Activated CD4-positive, alpha-beta T cell treated with anti-CD3 and anti-CD28 coated beads, Interleukin-2, Interleukin-4, amounts not matched to agents 100 ng/mL and 50 ng/mL, durations not matched to agents 16 hours and 8 hours (primary cell): ENCODE measurements around the gene MRPL33.
"Not testable (repeated sequence)": the region's sequence is repeated elsewhere in the genome, so short reads cannot be mapped to it uniquely, and the experiment has no call there.

Experiments used
- DNase-seq: peaks from one replicate; pipeline ENCODE4 v3.0.0-alpha.2; 2020; ENCODE audit warnings: low spot score

Gene MRPL33

DNA sequence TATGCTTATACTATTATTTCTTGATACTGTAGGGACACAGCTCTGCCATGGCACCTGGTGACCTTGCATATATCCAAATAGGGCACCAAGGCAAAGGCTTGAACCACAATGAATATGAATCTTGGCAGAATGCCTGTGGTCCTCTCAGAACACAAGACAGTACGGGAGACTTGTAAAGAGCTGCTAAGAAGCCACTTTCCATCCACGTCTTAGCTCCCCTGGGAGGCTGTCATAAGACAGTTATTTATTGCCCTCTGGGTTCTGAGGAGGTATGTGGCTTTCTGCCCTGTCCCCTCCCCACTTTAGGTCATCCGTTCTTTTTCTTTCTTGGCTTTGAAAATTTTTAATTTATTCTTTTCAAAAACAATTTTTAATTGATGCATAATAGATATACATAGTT is 29.8 kb upstream of the MRPL33 start:
- DNase-seq, result no peak

DNA sequence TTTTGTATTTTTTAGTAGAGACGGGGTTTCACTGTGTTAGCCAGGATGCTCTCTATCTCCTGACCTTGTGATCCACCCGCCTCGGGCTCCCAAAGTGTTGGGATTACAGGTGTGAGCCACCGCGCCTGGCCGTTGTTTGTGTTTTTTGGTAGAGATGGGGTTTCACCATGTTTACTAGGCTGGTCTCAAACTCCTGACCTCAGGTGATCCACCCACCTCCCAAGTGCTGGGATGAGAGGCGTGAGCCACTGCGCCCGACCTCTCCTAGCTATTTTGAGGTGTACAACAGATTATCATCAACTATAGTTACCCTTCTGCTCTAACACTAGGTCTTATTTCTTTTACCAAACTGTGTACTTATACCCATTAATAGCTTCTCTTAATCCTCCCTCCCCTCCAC is 28.9 kb upstream of the MRPL33 start:
- no peak for DNase-seq

DNA sequence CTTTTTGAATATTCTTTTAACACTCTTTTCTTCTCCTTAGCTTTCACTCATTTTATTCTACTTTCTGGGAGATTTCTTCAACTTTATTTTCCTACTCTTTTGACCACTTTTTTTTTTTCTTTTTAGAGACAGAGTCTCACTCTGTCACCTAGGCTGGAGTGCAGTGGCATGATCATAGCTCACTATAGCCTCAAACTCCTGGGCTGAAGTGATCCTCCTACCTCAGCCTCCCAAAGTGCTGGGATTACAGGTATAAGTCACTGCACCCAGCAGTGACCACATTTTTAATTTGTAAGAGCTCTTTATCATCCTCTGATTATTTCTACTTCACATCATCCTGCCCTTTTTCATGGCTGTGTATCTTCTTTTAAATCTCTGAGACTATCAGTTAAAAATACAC is 26.0 kb upstream of the MRPL33 start:
- DNase-seq, result not testable (repeated sequence)

DNA sequence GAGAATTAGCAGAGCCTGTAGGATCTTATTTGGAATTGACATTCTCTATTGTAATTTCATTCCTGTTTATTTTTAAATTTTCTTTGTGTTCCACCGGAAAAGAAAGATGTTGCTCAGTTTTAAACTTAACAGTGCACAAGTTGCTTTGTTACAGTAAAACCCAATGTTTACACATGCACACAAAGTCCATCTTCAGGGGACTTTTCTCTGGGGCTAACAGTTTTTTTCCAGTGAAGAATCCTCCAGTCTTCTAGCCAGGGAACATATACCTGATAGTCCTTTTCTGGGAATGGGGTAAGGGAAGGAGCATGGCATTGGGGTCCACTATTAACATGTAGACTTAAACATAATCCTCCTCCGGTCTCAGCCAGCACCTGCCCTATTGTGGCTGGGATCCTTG is 25.2 kb upstream of the MRPL33 start:
- no peak for DNase-seq

DNA sequence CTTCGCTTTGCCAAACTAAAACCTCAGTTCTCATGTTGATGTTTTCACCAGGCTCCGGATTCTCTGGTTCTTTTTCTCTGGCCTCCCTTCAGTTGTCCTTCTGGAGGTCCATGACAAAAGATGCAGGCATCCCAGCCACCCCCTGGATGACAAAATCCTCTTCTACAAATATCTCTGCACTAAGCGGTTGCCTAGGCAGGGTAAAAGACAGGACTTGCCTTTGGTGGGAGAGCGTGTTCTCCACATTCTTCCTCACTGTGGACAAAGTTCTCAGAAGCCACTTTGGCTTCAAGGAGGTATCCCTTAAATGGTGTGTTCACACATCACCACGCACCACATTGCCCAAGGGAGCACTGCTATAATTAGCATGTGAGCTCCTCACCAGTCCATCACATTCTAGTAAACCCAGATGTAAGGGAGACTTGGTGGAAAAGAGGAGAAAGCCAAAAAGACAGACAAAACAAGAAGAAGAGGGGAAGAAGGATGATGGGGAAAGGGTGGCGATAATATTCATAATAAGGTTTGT is 23.6 kb upstream of the MRPL33 start:
- DNase-seq, result no peak

DNA sequence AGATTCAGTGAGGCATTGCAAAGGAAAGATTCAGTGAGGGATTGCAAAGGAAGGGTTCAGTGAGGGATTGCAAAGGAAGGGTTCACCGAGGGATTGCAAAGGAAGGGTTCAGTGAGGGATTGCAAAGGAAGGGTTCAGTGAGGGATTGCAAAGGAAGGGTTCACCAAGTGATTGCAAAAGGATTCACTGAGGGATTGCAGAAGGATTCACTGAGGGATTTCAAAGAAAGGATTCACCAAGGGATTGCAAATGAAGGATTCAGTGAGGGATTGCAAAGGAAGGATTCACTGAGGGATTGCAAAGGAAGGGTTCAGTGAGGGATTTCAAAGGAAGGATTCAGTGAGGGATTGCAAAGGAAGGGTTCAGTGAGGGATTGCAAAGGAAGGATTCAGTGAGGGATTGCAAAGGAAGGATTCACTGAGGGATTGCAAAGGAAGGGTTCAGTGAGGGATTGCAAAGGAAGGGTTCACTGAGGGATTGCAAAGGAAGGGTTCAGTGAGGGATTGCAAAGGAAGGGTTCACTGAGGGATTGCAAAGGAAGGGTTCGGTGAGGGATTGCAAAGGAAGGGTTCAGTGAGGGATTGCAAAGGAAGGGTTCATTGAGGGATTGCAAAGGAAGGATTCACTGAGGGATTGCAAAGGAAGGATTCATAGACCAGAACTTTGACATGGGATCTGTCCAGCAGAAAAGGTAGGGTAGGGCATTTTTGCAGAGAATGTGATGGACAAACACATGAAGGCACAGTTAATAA is 22.5 kb upstream of the MRPL33 start:
- not testable (repeated sequence) for DNase-seq

DNA sequence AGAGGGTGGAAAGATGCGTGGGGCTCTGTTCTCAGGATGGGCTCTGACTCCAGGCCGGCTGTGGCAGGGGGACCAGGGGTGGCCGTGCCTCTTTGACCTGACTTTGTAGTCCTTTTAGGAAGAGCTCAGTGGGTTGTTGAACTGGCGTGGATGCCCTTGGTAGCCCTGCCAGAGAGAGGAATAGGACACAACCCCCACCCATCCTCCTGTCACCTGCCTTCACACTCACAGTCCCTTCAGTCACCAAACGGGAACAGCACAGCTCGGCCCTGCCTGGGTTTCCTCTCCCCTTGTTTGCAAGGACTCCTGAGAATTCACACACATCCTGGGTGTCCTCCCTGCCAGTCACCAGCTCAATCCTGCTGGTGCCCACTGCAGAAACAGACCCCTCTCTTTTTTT is 20.1 kb upstream of the MRPL33 start:
- no peak for DNase-seq

DNA sequence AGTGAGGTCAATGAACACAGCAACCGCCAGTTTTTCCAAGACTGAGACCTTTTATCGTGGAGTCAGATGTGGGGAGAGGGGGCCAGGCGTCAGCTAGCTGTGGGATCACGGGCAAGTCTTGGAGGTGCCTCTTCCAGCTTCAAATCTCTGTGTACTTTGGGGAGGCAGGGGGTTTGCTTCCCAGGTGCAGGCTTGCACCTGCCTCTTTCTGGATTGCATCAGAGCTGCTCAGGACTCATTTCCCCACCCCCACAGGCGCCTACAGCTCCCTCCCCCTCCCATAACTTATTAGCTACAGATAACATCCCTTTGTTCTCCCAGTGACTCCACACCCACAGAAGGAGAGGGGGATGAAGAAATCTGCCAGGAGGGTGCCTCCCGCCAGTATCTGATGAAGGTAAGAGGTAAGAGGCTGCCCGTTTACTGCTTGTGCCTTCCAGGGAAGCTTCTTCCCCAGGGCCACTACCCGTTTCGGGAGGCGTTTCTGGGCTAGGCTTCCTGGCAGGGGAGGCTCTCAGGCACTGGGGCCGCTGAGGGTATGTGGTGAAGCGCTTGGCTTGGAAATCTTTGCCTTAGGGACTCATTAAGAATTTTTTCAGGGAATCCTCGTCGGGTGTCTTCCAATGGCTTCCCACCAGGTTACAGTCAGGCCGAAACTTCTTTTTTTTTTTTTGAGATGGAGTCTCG is 18.8 kb upstream of the MRPL33 start:
- no peak for DNase-seq

DNA sequence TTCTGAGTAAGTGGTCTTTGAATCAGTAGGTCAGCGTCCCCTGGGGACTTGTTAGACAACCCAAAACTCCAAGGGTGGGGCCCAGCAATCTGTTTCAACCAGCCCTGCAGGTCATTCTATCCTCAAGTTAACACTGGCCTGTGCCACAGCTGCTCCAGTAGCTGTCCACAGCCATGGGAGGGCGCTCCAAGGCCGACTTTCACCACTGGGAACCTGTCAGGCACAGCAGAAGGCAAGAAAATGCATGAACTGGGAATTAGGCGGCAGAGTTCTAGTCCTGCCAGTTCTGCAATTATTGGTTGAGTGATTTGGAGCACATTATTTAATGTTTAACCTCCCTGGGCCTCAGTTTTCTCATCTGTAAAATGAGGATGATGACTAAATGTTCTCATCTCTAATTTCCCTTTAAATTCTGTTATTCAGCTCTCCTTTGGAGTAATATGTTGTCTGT is 17.4 kb upstream of the MRPL33 start:
- DNase-seq, result peak; percentile 84

DNA sequence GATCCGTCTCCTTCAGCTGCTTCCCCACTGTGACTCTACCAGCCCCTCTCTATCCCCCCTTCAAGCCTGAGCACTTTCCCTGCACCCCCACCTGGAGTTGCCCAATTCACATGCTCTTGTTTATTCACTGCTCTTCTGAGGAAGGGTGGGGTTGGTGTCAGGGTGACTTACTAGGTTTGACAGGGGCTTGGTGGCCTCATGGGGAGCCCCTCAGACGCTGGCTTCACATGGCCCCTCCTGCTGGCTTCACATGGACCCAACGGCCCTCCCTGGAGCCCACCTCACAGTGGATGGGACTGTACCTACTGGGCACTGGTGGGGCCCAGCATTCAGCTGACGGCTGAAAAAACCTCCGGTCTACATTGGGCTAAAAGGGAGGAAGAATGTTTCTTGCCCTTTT is 16.7 kb upstream of the MRPL33 start:
- no peak for DNase-seq

DNA sequence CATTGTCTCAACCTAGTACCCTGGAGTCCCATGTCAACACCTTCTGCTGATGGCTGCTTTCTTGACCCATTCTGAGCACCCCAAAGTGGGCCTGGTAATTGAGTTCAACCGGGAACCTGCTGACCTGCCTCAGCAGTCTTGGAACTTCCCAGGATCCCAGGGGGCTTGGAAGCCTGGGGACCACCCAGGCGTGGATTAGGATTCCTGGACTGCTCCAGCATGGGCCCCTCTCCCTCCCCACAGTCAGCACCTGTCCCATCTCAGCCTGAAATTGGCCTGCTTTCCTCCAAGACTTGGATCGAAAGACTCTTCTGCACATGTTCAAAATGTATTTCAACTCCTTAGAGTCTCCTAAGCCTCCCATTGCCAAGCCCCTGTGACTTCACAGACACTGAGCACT is 15.4 kb upstream of the MRPL33 start:
- no peak for DNase-seq

DNA sequence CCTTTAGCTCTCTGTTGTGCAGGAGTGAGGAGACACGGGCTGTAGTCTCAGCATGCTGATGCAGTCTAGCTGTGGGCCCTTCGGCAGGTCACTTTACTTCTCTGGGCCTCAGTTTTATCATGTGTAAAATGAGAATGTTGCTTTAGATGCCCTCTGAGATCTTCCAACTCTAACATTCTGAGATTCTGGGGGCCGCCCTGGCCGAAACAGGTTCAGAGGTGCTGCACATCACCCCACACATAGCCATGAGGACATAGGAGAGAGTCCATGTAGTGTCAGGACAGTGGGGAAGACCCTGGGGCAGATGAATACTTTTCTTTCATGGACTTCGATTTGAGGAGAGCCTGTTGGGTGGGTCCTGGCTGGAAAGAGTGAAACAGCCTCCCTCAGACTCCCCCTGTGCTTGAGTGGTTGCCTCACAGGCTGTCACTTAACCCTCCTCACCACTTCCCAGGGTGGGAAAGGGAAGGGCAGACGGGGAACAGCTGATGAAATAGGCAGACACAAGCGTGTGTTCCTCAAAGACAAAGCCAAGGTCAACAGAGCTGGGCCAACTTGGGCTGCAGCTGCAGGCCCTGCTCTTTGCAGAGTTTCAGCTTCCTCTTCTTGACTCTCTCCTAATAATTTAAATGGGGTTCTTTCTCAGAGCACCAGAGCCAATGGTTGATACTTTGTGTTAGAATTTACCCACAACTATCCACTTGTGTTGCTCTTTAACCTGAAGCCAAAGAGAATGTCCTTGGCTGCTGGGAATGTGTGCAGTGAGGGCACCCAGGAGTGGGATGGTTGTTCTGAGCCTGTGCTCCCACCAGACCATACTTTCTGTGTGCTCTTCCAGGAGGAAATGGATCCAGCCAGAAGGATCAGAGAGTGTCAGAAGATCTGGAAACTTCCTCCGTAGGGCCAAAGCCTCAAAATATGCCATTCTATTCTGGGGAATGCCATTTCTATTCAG is 14.7 kb upstream of the MRPL33 start:
- DNase-seq, result no peak

DNA sequence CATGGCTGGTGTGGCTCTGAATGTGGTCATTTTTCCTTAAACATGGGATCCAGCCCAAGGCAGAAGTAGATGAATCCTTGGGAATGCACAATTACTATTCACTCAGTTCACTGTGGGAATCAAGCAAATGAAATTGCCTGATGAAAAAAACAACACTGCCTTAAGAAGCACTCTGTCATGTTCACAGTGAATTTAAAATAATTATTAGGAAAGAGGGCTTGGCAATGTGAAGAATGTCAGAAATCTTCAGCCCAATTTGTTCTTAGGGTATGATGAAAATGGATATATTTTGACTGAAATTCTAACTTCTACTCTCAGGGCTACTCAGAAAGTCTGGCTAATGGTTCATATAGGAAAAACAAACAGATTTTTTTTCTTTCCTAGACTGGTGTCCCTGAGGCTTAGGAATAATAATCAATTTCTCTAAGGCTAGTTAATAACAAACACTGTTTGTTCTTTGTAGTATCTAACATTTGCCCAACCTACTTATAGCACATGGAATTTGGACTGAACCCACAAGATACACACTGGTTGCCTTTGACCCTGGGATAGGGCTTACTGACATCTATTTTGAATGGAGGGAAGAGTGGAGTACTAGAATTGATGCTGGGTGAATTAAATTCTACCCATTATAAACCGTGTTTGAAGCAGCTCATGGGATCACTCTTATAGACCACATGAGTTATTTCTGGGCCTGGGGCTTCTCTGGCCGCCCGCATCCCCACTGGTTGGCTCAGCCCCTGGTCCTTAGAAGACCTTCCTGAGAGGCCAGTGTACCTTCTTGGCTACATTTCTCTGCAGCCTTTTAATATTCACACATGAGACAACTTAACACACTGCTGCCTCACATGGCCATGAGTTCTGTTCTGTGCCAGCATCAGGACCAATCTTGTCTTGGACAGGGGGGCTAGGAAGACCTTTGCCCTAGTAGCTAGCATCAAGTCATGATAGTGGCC is 8.3 kb upstream of the MRPL33 start:
- no peak for DNase-seq

DNA sequence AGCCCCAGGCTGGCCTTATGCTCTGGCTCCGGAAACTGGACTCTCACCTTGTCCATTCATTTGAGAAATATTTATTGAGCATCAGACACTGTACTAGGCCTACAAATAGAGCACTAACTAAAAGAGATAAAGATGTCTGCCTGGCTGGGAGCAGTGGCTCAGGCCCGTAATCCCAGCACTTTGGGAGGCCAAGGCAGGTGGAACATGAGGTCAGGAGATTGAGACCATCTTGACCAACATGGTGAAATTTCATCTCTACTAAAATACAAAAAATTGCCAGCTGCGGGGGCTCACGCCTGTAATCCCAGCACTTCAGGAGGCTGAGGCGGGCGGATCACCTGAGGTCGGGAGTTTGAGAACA is 7.6 kb upstream of the MRPL33 start:
- no peak for DNase-seq

DNA sequence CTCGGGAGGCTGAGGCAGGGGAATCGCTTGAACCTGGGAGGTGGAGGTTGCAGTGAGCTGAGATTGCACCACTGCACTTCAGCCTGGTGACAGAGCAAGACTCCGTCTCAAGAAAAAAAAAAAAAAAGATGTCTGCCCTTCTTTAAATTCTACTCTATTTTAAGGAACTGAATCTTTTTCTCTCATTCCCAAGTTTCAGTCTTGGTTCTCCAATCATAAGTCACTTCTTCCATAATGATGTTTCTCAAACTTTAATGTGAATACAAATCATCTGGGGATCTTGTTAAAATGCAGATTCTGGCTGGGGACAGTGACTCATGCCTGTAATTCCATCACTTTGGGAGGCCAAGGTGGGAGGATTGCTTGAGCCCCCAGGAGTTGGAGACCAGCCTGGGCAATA is 7.0 kb upstream of the MRPL33 start:
- DNase-seq, result not testable (repeated sequence)

DNA sequence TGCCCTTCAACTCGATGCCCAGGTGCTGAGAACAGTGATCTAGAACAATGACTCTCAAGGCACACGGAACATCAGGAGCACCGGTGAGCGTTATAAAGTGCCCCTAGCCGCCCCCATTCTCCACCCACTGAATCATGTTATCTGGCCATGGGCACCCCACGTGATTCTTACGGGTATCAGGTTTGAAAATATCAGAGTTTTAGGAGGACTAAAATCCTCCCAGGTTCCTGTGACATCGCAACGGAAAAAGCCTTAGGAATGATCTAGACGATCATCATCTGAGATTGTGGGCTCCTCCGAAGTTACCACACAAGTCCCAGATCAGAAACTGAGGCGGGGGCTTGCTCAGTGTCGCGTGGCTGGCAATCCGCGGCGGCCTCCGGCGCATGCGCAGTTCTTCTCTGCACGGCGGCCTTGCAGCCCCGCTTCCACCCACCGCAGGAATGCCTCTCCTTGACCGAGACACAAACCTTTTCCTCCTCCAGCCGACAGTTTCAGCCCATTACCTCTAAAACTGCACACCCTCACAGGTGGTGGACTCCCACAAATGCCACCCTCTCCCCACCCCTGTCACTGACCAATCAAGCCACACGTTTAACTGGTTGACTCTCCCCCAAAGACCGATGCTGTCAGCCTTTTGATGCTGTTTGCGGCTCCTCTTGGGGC is 5.8 kb upstream of the MRPL33 start:
- peak; percentile 13 for DNase-seq

DNA sequence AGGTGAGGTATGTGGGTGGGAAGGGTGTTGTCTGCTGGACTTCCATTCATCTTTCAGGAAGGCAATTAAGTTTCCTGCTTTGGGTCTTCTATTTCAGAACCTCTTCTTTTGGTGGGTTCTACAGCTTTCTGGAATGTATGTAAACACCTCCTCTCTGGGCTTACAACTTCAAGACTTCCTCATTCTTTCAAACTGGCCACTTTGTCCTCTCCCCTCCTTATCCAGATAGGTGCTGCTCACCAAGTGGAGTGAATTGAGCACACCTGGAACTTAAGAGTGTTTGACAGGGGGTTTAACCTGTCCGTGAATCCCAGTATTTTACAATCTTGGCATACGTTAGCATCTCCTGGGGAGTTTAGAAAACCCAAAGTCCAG is 5.2 kb upstream of the MRPL33 start:
- DNase-seq, result no peak

DNA sequence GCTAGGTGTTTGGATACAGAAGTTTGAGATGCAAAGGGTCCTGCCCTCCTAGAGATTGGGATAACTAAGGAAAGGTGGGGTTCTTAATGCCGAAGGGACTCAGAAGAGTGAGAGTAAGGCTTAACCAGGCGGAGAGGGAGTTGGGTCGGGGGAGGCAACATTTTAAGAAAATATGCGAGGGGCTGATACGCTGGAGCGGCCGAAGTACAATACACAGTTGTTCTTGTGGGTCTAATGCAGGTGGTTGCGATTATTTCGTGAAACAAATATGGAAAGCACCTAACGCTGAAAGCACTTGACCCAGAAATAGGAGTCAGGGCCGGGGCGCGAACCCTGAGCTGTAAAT is 344 bp upstream of the MRPL33 start:
- no peak for DNase-seq

DNA sequence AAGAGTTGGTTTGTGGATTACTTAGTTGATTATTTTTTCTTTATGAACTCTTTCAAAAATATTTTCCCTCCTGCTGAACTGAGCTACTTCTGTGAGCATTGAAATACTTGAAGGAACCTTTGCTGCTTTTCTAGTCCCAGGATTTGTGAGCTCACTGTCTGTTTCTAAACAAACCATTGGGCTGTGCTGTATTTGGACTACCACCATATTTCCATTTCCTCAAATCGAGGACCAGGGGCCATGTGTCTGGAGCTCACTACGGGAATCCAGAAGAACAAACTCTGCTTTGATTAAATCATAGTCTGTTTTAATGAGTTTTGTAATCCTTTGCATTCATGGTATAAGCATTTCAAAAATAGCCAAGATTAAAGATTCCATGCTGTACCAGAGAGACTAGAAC is 1.3 kb downstream of the MRPL33 start:
- DNase-seq, result no peak

DNA sequence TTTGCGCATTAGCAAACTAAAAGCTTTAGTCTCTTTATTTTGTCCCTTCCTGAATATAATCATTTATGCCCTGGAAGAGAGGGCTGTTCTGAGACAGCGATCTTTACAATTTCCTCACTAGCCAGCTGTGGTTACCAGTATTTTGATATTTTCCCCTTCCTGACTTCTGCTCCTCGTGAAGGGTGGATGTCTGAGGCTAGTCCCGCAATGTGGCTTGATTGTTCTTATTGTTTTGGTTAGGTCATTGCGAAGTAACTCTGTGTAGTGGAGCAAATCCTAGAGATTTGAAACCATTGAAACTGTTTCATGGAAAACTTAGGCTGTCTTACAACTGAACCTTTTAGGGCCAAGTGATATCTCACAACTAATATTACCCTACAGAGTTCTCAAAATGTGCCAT is 2.4 kb downstream of the MRPL33 start:
- no peak for DNase-seq

DNA sequence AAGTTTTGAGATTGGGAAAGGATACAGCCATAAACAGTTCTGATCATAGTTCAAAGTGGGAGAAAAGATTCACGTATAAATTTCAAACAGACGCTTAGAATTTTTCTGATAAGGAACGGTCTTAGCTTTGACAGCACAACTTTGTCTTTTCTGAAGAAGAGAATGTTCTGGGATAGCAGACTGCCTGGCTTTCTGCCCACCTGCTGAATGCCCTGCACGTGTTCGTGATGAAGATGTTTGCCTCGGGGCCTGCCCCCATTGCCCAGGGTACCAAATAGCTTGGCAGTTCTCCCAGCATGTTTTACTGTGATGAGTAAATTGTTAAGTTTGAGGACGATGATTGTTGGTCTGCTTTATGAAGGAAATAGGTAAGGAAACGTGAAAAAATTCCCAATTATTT is 4.6 kb downstream of the MRPL33 start:
- DNase-seq, result no peak
